ENCODE measurements around the gene ARHGAP12.

Gene ARHGAP12

DNA sequence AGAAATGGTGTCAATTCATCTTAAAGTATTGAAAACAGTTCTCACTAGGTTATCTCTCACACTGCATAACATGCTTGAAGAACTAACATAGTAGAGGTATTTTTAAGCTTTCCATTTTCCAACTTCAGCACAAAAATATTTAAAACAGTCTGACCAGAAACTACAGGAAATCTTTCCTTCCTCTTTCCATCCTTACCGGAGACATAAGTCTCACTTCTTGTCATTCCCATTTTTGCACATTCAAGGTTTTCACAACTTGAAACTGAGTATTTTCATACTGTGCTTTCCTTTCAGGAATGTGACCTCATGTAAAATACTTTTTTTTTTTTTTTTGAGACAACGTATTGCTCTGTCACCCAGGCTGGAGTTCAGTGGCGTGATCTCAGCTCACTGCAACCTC lies 45.2 kb downstream of the ARHGAP12 start:
- Histone ChIP-seq H3K9ac (ENCODE audit: low read length) (no peak overlapping the region), H4K20me1 (ENCODE audit: insufficient read depth, low read length) (no peaks in the 10 kb centered on the region), H3K4me1 (ENCODE audit: insufficient read depth, low read length, severe bottlenecking) (no peaks in the 10 kb centered on the region), H3K9me2 (ENCODE audit: low read depth, low read length) (no peaks in the 10 kb centered on the region), H3K9me3 (ENCODE audit: low read length) (no peaks in the 10 kb centered on the region), H3F3A (ENCODE audit: insufficient read depth, low read length) (no peaks in the 10 kb centered on the region), H2AFZ (ENCODE audit: low read length) (no peak overlapping the region), H3K36me3 (ENCODE audit: insufficient read depth, low read length) (no peaks in the 10 kb centered on the region), H3K4me3 (ENCODE audit: low read depth, low read length, poor library complexity, severe bottlenecking) (no peak overlapping the region), H3K27me3 (ENCODE audit: insufficient read depth, low read length) (no peaks in the 10 kb centered on the region), H3K79me2 (ENCODE audit: insufficient read depth, low read length) (no peaks in the 10 kb centered on the region), H3K27ac (ENCODE audit: low read depth, low read length, poor library complexity, severe bottlenecking) (no peak overlapping the region), H3K4me2 (ENCODE audit: low read length) (no peak overlapping the region)
- no peak for TF ChIP-seq EZH2 (IDR thresholded peaks at IDR 0.05; ENCODE audit: borderline replicate concordance, low read length)
- TF ChIP-seq, protein P1, sequence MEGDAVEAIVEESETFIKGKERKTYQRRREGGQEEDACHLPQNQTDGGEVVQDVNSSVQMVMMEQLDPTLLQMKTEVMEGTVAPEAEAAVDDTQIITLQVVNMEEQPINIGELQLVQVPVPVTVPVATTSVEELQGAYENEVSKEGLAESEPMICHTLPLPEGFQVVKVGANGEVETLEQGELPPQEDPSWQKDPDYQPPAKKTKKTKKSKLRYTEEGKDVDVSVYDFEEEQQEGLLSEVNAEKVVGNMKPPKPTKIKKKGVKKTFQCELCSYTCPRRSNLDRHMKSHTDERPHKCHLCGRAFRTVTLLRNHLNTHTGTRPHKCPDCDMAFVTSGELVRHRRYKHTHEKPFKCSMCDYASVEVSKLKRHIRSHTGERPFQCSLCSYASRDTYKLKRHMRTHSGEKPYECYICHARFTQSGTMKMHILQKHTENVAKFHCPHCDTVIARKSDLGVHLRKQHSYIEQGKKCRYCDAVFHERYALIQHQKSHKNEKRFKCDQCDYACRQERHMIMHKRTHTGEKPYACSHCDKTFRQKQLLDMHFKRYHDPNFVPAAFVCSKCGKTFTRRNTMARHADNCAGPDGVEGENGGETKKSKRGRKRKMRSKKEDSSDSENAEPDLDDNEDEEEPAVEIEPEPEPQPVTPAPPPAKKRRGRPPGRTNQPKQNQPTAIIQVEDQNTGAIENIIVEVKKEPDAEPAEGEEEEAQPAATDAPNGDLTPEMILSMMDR (IDR thresholded peaks at IDR 0.05; ENCODE audit: low read length) = no peak

DNA sequence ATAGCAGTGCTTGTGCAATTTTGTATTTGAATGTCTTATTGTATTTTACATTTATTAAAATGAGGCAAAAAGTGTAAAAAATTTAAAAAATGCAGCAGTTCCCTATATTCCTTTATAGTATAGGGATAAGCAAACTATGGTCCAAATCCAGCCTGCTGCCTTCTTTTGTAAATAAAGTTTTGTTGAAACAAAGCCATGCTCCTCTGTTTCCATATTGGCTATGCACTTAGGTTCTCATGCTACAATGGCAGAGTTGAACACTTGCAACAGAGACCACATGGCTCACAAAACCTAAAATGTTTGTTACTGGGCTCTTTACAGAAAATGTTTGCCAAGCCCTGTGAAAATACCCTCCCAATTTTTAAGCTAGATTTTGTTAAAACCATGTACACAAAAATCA lies 50.1 kb downstream of the ARHGAP12 start:
- no peak overlapping the region for H3K9ac ChIP-seq (ENCODE audit: low read length)
- H3K4me3 ChIP-seq (ENCODE audit: low read depth, low read length, poor library complexity, severe bottlenecking) = no peak overlapping the region
- no peak overlapping the region for H3K27ac ChIP-seq (ENCODE audit: low read depth, low read length, poor library complexity, severe bottlenecking)
- no peaks in the 10 kb centered on the region for H3F3A ChIP-seq (ENCODE audit: insufficient read depth, low read length)
- no peaks in the 10 kb centered on the region for H3K9me2 ChIP-seq (ENCODE audit: low read depth, low read length)
- H4K20me1 ChIP-seq (ENCODE audit: insufficient read depth, low read length) = no peaks in the 10 kb centered on the region
- no peak overlapping the region for H2AFZ ChIP-seq (ENCODE audit: low read length)
- H3K4me2 ChIP-seq (ENCODE audit: low read length) = no peak overlapping the region
- H3K79me2 ChIP-seq (ENCODE audit: insufficient read depth, low read length) = no peaks in the 10 kb centered on the region
- no peaks in the 10 kb centered on the region for H3K9me3 ChIP-seq (ENCODE audit: low read length)
- TF ChIP-seq, protein P1 (IDR thresholded peaks at IDR 0.05; ENCODE audit: low read length) = no peak
- TF ChIP-seq EZH2 (IDR thresholded peaks at IDR 0.05; ENCODE audit: borderline replicate concordance, low read length) = no peak
- H3K27me3 ChIP-seq (ENCODE audit: insufficient read depth, low read length) = no peaks in the 10 kb centered on the region
- H3K36me3 ChIP-seq (ENCODE audit: insufficient read depth, low read length) = no peaks in the 10 kb centered on the region
- H3K4me1 ChIP-seq (ENCODE audit: insufficient read depth, low read length, severe bottlenecking) = no peaks in the 10 kb centered on the region

DNA sequence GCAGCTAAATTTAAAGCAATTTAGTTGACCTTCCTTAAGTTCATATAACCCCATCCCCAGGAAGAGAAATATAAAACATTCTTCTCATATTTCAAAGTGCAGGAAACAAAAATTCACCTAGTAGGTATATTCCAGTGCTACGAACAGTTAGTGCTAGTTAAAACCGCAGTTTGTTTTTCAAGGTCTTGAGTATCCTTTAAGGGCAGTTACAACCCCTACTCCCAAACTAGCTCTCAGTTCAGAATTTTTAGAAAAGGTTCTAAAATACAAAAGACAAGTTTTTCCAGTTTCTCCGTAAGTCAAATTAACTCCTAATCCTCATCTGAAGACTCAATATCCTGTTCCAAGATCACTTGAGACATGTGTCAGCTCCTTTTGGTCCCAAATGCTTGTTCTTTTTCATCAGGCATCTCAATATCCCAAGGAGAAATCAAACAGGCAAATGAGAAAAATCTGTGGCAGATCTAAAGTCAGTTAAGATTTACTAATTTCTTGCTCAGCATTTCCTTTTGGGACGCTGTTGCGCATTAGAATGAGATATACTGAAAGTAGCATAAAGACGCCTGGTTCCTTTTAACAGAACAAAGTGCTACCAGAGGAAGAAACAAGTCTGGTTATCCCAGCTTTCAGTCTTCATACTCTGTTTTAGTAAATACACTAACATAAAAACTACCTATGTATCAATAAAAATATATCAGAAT lies 51.8 kb downstream of the ARHGAP12 start:
- Histone ChIP-seq H3K4me1 (ENCODE audit: insufficient read depth, low read length, severe bottlenecking) (no peaks in the 10 kb centered on the region), H3K27me3 (ENCODE audit: insufficient read depth, low read length) (no peaks in the 10 kb centered on the region), H3K4me2 (ENCODE audit: low read length) (no peak overlapping the region), H3K27ac (ENCODE audit: low read depth, low read length, poor library complexity, severe bottlenecking) (no peak overlapping the region), H3K9me2 (ENCODE audit: low read depth, low read length) (no peaks in the 10 kb centered on the region), H3K79me2 (ENCODE audit: insufficient read depth, low read length) (no peaks in the 10 kb centered on the region), H3K4me3 (ENCODE audit: low read depth, low read length, poor library complexity, severe bottlenecking) (no peak overlapping the region), H2AFZ (ENCODE audit: low read length) (no peak overlapping the region), H3K36me3 (ENCODE audit: insufficient read depth, low read length) (no peaks in the 10 kb centered on the region), H4K20me1 (ENCODE audit: insufficient read depth, low read length) (no peaks in the 10 kb centered on the region), H3K9me3 (ENCODE audit: low read length) (no peaks in the 10 kb centered on the region), H3F3A (ENCODE audit: insufficient read depth, low read length) (no peaks in the 10 kb centered on the region), H3K9ac (ENCODE audit: low read length) (no peak overlapping the region)
- TF ChIP-seq, protein P1 (IDR thresholded peaks at IDR 0.05; ENCODE audit: low read length) = no peak
- TF ChIP-seq EZH2 (IDR thresholded peaks at IDR 0.05; ENCODE audit: borderline replicate concordance, low read length) = no peak
